ENCODE results near the gene STXBP5.

GRCh38 chr6:147169529-147169928 is 34.7 kb upstream of the STXBP5 start:
- no peak for TF ChIP-seq CTCF (IDR thresholded peaks at IDR 0.05)
- no peak for TF ChIP-seq POLR2A (IDR thresholded peaks at IDR 0.05)
- no peak for TF ChIP-seq EP300 (IDR thresholded peaks at IDR 0.05)

Data from ovary (tissue), 3 donors.